Thyroid gland (tissue), 4 donors: ENCODE data around the gene PPP2R5B.

ENCODE experiments used
- POLR2A ChIP-seq, 2 donors: fragments of 450-650 bp; IDR thresholded peaks; one replicate each; pipeline ENCODE4 v1.6.1; 2017; ENCODE audit warnings: antibody characterized with exemption in 2 of 2, mild to moderate bottlenecking in 2 of 2, moderate library complexity in 1 of 2
- TF ChIP-seq, protein P1 (sequence below), 6 experiments: fragments of 200-600 bp in 3 of 6; fragments of 450-650 bp in 3 of 6; sonication (generic) in 3 of 6; IDR thresholded peaks; one replicate each; pipeline ENCODE4 v1.5.1; 2016 to 2019; ENCODE audit warnings: antibody characterized with exemption in 6 of 6, mild to moderate bottlenecking in 2 of 6, inconsistent platforms in 1 of 6, moderate library complexity in 1 of 6

DNA sequence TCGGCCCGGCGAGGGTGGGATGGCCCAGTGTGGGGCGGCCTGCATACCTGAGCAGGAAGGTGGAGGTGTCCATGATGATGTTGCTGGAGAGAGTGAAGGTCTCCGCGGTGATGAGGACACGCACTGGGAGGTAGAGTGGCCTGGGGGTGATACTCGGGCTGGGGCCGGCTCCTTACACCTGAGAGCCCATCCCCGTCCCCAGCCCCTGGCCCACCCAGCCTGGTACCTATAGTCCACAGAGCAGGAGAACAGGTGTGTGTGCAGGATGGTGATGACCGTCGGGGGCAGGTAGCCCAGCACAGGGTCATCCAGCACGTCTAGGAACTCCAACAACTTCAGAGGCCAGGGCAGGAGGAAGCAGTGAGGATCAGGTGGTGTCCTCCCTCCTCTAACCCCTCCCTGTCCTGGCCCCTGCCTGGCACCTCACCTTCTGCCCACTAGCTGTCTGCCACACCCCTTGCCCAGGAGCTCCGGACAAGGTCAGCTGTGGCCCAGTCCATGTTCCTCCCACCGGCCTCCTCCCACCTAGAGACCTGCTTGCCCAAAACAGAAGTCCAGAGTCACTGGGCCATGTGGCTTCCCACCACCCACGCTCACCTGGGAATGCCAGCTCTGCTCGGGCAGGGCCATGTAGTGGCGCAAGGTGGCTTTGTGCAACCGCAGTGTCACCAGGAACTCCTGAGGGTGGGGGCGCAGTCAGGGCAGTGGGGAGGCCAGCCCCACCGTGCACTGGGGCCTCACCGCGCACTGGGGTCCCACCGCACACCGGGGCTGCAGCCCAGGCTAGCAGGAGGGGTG is 18.8 kb upstream of the PPP2R5B start:
- TF ChIP-seq, protein P1, sequence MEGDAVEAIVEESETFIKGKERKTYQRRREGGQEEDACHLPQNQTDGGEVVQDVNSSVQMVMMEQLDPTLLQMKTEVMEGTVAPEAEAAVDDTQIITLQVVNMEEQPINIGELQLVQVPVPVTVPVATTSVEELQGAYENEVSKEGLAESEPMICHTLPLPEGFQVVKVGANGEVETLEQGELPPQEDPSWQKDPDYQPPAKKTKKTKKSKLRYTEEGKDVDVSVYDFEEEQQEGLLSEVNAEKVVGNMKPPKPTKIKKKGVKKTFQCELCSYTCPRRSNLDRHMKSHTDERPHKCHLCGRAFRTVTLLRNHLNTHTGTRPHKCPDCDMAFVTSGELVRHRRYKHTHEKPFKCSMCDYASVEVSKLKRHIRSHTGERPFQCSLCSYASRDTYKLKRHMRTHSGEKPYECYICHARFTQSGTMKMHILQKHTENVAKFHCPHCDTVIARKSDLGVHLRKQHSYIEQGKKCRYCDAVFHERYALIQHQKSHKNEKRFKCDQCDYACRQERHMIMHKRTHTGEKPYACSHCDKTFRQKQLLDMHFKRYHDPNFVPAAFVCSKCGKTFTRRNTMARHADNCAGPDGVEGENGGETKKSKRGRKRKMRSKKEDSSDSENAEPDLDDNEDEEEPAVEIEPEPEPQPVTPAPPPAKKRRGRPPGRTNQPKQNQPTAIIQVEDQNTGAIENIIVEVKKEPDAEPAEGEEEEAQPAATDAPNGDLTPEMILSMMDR (IDR thresholded peaks at IDR 0.05), result no peak
- TF ChIP-seq POLR2A (IDR thresholded peaks at IDR 0.05), result no peak
